HepG2 (cell line): ENCODE measurements around the gene MISP3. TPM values are rescaled to one million over a fixed set of nuclear protein-coding genes. Genes with fewer than 3 reads are reported as not detected.
A peak's percentile ranks its signal among the peaks of the same experiment; 100 is the strongest.

Experiments used
- HDAC1 ChIP-seq: sonication (generic); formaldehyde crosslinking; IDR thresholded peaks from 2 replicates; pipeline ENCODE4 v1.5.1; 2020; ENCODE audit warnings: mild to moderate bottlenecking, missing genetic modification reagents
- KAT7 ChIP-seq: IDR thresholded peaks from 2 replicates; pipeline ENCODE4 v1.6.1; 2018; ENCODE audit warnings: borderline replicate concordance, missing compliant biosample characterization
- KLF6 ChIP-seq: IDR thresholded peaks from 2 replicates; pipeline ENCODE4 v1.8.0; 2016; ENCODE audit warnings: missing biosample characterization, missing genetic modification reagents
- NFIC ChIP-seq: IDR thresholded peaks from 2 replicates; pipeline ENCODE4 v1.6.1; 2012; ENCODE audit warnings: mild to moderate bottlenecking, low read length, inconsistent platforms
- SMARCC2 ChIP-seq: fragments of 450-650 bp; IDR thresholded peaks from 2 replicates; pipeline ENCODE4 v1.6.1; 2017; ENCODE audit warnings: antibody characterized with exemption, mild to moderate bottlenecking
- SNAI1 ChIP-seq: sonication (generic); formaldehyde crosslinking; IDR thresholded peaks from 2 replicates; pipeline ENCODE4 v1.5.0; 2020; ENCODE audit warnings: mild to moderate bottlenecking, missing genetic modification reagents, borderline replicate concordance
- SNAPC2 ChIP-seq: sonication (generic); formaldehyde crosslinking; IDR thresholded peaks from 2 replicates; pipeline ENCODE4 v1.8.1; 2022; ENCODE audit warnings: mild to moderate bottlenecking, missing genetic modification reagents
- SOX13 ChIP-seq, 3 experiments: fragments of 450-650 bp in 1 of 3; sonication (generic) in 1 of 3; formaldehyde crosslinking in 1 of 3; IDR thresholded peaks in 2 of 3; conservative IDR thresholded peaks in 1 of 3; 2 replicates each; pipeline versions ENCODE4 v1.5.0 to v1.6.1; 2016 to 2020; ENCODE audit warnings: antibody characterized with exemption in 1 of 3, mild to moderate bottlenecking in 1 of 3, missing compliant biosample characterization in 1 of 3, missing genetic modification reagents in 1 of 3, moderate library complexity in 1 of 3
- STAT5B ChIP-seq: sonication (generic); formaldehyde crosslinking; IDR thresholded peaks from 2 replicates; pipeline ENCODE4 v1.4.0; 2020; ENCODE audit warnings: missing genetic modification reagents
- TCF7 ChIP-seq: sonication (generic); IDR thresholded peaks from 2 replicates; pipeline ENCODE4 v1.6.1; 2016; ENCODE audit warnings: antibody characterized with exemption, low read depth
- TCF7L2 ChIP-seq: IDR thresholded peaks from 2 replicates; pipeline ENCODE4 v1.6.1; 2011; ENCODE audit warnings: mild to moderate bottlenecking, low read depth, low read length, moderate library complexity
- YY1 ChIP-seq: IDR thresholded peaks from 2 replicates; pipeline ENCODE4 v1.6.1; 2011; ENCODE audit warnings: low read length, low read depth, moderate library complexity, mild to moderate bottlenecking; ENCODE audit not compliant: insufficient read depth, insufficient replicate concordance
- ZFY ChIP-seq: sonication (generic); formaldehyde crosslinking; IDR thresholded peaks from 2 replicates; pipeline ENCODE4 v1.4.0; 2020; ENCODE audit warnings: missing genetic modification reagents
- ZNF34 ChIP-seq: sonication (generic); formaldehyde crosslinking; IDR thresholded peaks from 2 replicates; pipeline ENCODE4 v1.4.0; 2020; ENCODE audit warnings: mild to moderate bottlenecking, missing genetic modification reagents, borderline replicate concordance
- ZNF432 ChIP-seq: sonication (generic); formaldehyde crosslinking; IDR thresholded peaks from 2 replicates; pipeline ENCODE4 v1.5.0; 2020; ENCODE audit warnings: missing genetic modification reagents, mild to moderate bottlenecking, borderline replicate concordance
- ZNF766 ChIP-seq: sonication (generic); formaldehyde crosslinking; IDR thresholded peaks from 2 replicates; pipeline ENCODE4 v1.5.0; 2020; ENCODE audit warnings: missing genetic modification reagents, borderline replicate concordance
- ZNF768 ChIP-seq: sonication (generic); formaldehyde crosslinking; IDR thresholded peaks from 2 replicates; pipeline ENCODE4 v1.4.0; 2020; ENCODE audit warnings: missing genetic modification reagents
- polyA plus RNA-seq, 8 experiments: library from polyadenylated mRNA; depleted of rRNA in 3 of 8; stranded (reverse) in 7 of 8; unstranded in 1 of 8; fragments of >200 nt; fragmentation: Illumina TruSeq in 4 of 8; extraction: Trizol in 4 of 8; gene quantifications; 2 replicates each; pipeline versions ENCODE4 v1.2.1 to v1.2.3, GENCODE V29; 2011 to 2016; ENCODE audit warnings: low read depth in 4 of 8, missing spikeins in 1 of 8, mixed read lengths in 1 of 8; ENCODE audit not compliant: insufficient read depth in 1 of 8
- total RNA-seq, 5 experiments: library from RNA; depleted of rRNA; stranded (reverse); fragments of >200 nt; fragmentation: Illumina TruSeq; extraction: Trizol; gene quantifications; 2 replicates each; pipeline ENCODE4 v1.2.3, GENCODE V29; 2016; ENCODE audit warnings: low read depth in 1 of 5
- TF ChIP-seq, protein P1 (sequence below): sonication (generic); formaldehyde crosslinking; IDR thresholded peaks from 2 replicates; pipeline ENCODE4 v1.4.0; 2020; ENCODE audit warnings: missing genetic modification reagents
- TF ChIP-seq, protein P2 (sequence below): IDR thresholded peaks from 2 replicates; pipeline ENCODE4 v1.6.1; 2012; ENCODE audit warnings: inconsistent platforms
- TF ChIP-seq, protein P3 (sequence below): sonication (generic); formaldehyde crosslinking; IDR thresholded peaks from 2 replicates; pipeline ENCODE4 v1.5.0; 2020; ENCODE audit warnings: mild to moderate bottlenecking, missing genetic modification reagents, borderline replicate concordance

MISP3 gene
- total and polyA plus RNA-seq, 2 of the 13 experiments (the other 11 are each of a cell fraction or from before 2014, with no cell fraction given): 2.5 to 5.4 TPM

DNA sequence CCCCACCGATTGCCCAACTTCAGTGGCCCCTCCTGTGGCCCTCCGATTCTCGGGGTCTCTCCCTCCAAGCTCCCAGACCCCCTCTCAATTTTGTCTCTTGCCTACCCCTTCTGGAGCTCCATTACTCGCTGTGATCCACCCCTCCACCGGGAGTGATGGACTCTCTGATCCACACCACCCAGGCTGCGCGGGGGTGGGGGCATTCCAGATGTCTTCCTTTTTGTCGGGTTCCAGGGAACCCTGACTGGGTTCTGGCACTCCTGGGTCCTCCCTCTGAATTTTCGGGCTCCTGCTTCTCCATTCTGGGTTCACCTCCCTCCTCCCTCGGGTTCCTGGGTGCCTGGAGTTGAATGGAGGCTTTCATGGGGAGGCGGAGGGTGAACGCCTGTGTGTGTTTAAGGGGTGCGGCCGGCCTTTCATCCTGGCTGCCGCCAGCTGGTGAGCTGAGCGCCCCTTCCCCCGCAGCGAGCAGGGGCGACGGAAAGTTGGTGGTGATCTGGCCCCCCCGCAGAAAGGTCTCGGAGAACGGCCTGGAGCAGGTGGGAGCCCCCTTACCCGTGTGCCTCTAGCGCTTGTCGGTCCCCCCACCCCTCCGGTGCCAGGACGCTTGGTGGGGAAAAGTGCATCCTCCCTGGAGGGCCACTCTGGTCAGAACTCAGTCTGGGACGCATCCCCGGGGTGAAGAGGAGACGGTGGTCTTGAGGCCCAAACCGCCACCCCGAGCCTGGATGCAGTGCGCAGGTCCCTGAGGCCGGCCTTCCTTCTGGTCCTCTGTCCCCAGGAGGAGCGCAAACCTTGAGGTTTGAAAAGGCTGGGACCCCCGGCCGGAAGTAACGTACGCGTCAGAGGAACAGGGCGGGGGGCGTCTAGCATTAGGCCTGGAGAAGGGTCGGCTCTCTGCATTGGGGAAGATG is 1.6 kb downstream of the MISP3 start (continued):
- TF ChIP-seq ZNF34 (CRISPR knock-in tag) (no peak), ZNF766 (no peak), SNAPC2 (CRISPR knock-in tag) (no peak), ZFY (CRISPR knock-in tag) (peak; percentile 28; the same call in 1 of the 2 replicates), TCF7 (peak; percentile 57; the same call in 1 of the 2 replicates), YY1 (peak; percentile 2), SOX13 (IDR thresholded peaks at IDR 0.05) (no peak), SOX13 (CRISPR knock-in tag; conservative IDR thresholded peaks at IDR 0.05 in 1 of 2, IDR thresholded peaks at IDR 0.05 in 1 of 2) (0 out of 4 replicates have a peak, but pooled peaks of 1 of the 2 experiments have one; percentile 4), KLF6 (CRISPR knock-in tag) (no peak), SNAI1 (CRISPR knock-in tag) (0 out of 2 replicates have a peak, but pooled peaks have one; percentile 54), TCF7L2 (no peak), NFIC (no peak), ZNF768 (CRISPR knock-in tag) (no peak), KAT7 (CRISPR knock-in tag) (0 out of 2 replicates have a peak, but pooled peaks have one; percentile 8), ZNF432 (CRISPR knock-in tag) (no peak), SMARCC2 (no peak), STAT5B (CRISPR knock-in tag) (no peak), HDAC1 (CRISPR knock-in tag) (peak; percentile 42; the same call in 1 of the 2 replicates)
- TF ChIP-seq, protein P1, sequence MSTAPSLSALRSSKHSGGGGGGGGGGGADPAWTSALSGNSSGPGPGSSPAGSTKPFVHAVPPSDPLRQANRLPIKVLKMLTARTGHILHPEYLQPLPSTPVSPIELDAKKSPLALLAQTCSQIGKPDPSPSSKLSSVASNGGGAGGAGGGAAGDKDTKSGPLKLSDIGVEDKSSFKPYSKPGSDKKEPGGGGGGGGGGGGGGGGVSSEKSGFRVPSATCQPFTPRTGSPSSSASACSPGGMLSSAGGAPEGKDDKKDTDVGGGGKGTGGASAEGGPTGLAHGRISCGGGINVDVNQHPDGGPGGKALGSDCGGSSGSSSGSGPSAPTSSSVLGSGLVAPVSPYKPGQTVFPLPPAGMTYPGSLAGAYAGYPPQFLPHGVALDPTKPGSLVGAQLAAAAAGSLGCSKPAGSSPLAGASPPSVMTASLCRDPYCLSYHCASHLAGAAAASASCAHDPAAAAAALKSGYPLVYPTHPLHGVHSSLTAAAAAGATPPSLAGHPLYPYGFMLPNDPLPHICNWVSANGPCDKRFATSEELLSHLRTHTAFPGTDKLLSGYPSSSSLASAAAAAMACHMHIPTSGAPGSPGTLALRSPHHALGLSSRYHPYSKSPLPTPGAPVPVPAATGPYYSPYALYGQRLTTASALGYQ (CRISPR knock-in tag): no peak
- TF ChIP-seq, protein P2, sequence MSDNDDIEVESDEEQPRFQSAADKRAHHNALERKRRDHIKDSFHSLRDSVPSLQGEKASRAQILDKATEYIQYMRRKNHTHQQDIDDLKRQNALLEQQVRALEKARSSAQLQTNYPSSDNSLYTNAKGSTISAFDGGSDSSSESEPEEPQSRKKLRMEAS: 0 out of 2 replicates have a peak, but pooled peaks have one; percentile 17
- TF ChIP-seq, protein P3, sequence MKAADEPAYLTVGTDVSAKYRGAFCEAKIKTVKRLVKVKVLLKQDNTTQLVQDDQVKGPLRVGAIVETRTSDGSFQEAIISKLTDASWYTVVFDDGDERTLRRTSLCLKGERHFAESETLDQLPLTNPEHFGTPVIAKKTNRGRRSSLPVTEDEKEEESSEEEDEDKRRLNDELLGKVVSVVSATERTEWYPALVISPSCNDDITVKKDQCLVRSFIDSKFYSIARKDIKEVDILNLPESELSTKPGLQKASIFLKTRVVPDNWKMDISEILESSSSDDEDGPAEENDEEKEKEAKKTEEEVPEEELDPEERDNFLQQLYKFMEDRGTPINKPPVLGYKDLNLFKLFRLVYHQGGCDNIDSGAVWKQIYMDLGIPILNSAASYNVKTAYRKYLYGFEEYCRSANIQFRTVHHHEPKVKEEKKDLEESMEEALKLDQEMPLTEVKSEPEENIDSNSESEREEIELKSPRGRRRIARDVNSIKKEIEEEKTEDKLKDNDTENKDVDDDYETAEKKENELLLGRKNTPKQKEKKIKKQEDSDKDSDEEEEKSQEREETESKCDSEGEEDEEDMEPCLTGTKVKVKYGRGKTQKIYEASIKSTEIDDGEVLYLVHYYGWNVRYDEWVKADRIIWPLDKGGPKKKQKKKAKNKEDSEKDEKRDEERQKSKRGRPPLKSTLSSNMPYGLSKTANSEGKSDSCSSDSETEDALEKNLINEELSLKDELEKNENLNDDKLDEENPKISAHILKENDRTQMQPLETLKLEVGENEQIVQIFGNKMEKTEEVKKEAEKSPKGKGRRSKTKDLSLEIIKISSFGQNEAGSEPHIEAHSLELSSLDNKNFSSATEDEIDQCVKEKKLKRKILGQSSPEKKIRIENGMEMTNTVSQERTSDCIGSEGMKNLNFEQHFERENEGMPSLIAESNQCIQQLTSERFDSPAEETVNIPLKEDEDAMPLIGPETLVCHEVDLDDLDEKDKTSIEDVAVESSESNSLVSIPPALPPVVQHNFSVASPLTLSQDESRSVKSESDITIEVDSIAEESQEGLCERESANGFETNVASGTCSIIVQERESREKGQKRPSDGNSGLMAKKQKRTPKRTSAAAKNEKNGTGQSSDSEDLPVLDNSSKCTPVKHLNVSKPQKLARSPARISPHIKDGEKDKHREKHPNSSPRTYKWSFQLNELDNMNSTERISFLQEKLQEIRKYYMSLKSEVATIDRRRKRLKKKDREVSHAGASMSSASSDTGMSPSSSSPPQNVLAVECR (CRISPR knock-in tag): peak; percentile 15; the same call in 1 of the 2 replicates
